ENCODE measurements around the gene GALM. TPM values are rescaled to one million over a fixed set of nuclear protein-coding genes. Genes with fewer than 3 reads are reported as not detected.

The GALM gene
- total and polyA plus RNA-seq, 2 of the 8 experiments (the other 6 are each of a cell fraction or from before 2014, with no cell fraction given): 9.9 to 13.1 TPM

DNA sequence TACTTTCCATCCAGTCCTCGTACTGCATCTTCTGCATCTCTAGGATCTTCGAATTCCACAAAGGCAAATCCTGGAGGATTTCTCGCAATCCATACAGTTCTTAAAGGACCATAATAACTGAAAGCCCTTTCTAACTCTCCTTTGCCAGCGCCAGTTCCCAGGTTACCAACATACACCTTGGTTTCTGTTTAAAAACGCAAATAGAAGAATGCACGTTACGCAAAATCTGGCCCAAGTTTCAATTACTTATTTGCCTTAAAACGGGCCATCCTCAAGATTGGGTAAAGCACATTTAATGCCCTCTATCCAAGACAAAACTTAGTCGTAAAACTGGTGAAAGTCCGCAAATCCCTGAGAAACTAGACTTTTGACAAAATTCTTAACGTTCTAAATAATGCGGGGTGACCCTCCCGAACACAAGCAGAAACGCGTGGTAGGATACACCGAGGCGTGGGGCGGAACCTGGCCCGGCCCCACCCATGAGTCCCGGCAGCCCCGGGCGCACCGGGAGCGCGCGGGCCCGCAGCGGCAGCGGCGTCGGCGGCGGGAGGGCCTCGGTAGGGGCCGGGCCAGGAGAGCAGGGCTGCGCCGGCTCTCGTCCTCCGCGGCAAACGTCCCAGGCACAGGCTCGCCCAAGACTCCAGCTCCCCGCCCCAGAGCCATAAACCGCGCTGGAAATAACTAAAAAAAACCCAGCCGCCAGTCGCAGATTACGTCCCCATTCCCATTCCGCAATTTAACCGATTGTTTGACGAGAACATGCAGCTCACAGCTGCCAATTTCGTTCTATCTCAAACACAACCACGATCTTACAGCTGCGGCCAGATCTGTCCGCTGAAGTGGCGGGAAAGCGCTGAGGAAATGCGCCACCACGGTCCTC is 84.3 kb downstream of the GALM start (continued):
- TF ChIP-seq, protein P1, sequence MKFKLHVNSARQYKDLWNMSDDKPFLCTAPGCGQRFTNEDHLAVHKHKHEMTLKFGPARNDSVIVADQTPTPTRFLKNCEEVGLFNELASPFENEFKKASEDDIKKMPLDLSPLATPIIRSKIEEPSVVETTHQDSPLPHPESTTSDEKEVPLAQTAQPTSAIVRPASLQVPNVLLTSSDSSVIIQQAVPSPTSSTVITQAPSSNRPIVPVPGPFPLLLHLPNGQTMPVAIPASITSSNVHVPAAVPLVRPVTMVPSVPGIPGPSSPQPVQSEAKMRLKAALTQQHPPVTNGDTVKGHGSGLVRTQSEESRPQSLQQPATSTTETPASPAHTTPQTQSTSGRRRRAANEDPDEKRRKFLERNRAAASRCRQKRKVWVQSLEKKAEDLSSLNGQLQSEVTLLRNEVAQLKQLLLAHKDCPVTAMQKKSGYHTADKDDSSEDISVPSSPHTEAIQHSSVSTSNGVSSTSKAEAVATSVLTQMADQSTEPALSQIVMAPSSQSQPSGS (IDR thresholded peaks at IDR 0.05; ENCODE audit: low read length): no peak
- peak; percentile 26 for TF ChIP-seq KDM4A (IDR thresholded peaks at IDR 0.05; ENCODE audit: low read depth, low read length, severe bottlenecking)
- no peak for TF ChIP-seq SIX5 (IDR thresholded peaks at IDR 0.05; ENCODE audit: low read depth, low read length)
- TF ChIP-seq CTBP2 (IDR thresholded peaks at IDR 0.05; ENCODE audit: borderline replicate concordance, insufficient read depth, insufficient read length, low read length): no peak
- no peak for TF ChIP-seq CEBPB (IDR thresholded peaks at IDR 0.05; ENCODE audit: low read depth, low read length)
- no peak for TF ChIP-seq SRF (IDR thresholded peaks at IDR 0.05; ENCODE audit: low read depth, low read length)
- no peak; the same call in 1 of the 2 replicates for TF ChIP-seq CHD1 (IDR thresholded peaks at IDR 0.05; ENCODE audit: low read depth, low read length)
- no peak for TF ChIP-seq EP300 (IDR thresholded peaks at IDR 0.05; ENCODE audit: borderline replicate concordance in 1 of 2, low read depth in 2 of 2, low read length in 2 of 2)
- no peak for TF ChIP-seq KDM5A (IDR thresholded peaks at IDR 0.05; ENCODE audit: low read length)
- no peak for TF ChIP-seq BCL11A (IDR thresholded peaks at IDR 0.05; ENCODE audit: low read depth in 2 of 2, low read length in 2 of 2)
